HepG2 (cell line): ENCODE data around the gene ACSBG1. TPM values are rescaled to one million over a fixed set of nuclear protein-coding genes. Genes with fewer than 3 reads are reported as not detected.

Source experiments
- ATRX ChIP-seq: sonication (generic); formaldehyde crosslinking; IDR thresholded peaks from 2 replicates; pipeline ENCODE4 v1.4.0; 2020; ENCODE audit warnings: missing genetic modification reagents, borderline replicate concordance
- BCL3 ChIP-seq: sonication (generic); formaldehyde crosslinking; IDR thresholded peaks from 2 replicates; pipeline ENCODE4 v1.5.1; 2020; ENCODE audit warnings: mild to moderate bottlenecking, missing genetic modification reagents, moderate library complexity
- CBX1 ChIP-seq: IDR thresholded peaks from one replicate; pipeline ENCODE4 v1.6.1; 2016; ENCODE audit warnings: antibody characterized with exemption, low read depth
- DMAP1 ChIP-seq: IDR thresholded peaks from 2 replicates; pipeline ENCODE4 v1.6.1; 2016
- EED ChIP-seq: sonication (generic); formaldehyde crosslinking; IDR thresholded peaks from 2 replicates; pipeline ENCODE4 v1.5.0; 2020; ENCODE audit warnings: mild to moderate bottlenecking, missing genetic modification reagents
- IRF2 ChIP-seq: IDR thresholded peaks from 2 replicates; pipeline ENCODE4 v1.6.1; 2018; ENCODE audit warnings: missing genetic modification reagents, missing compliant biosample characterization
- NONO ChIP-seq, 2 experiments: fragments of 450-650 bp in 1 of 2; sonication (generic) in 1 of 2; formaldehyde crosslinking in 1 of 2; IDR thresholded peaks in 1 of 2; conservative IDR thresholded peaks in 1 of 2; 2 replicates each; pipeline versions ENCODE4 v1.6.1 to v1.8.0; 2017 to 2022; ENCODE audit warnings: mild to moderate bottlenecking in 1 of 2, missing genetic modification reagents in 1 of 2, moderate library complexity in 1 of 2
- NR0B2 ChIP-seq: sonication (generic); formaldehyde crosslinking; IDR thresholded peaks from 2 replicates; pipeline ENCODE4 v1.4.0; 2020; ENCODE audit warnings: mild to moderate bottlenecking, missing genetic modification reagents
- PHF20 ChIP-seq: sonication (generic); formaldehyde crosslinking; IDR thresholded peaks from 2 replicates; pipeline ENCODE4 v1.5.0; 2020; ENCODE audit warnings: mild to moderate bottlenecking, missing genetic modification reagents
- RELA ChIP-seq: sonication (generic); formaldehyde crosslinking; IDR thresholded peaks from 2 replicates; pipeline ENCODE4 v1.4.0; 2020; ENCODE audit warnings: missing genetic modification reagents
- YY1 ChIP-seq: IDR thresholded peaks from 2 replicates; pipeline ENCODE4 v1.6.1; 2011; ENCODE audit warnings: low read length, low read depth, moderate library complexity, mild to moderate bottlenecking; ENCODE audit not compliant: insufficient read depth, insufficient replicate concordance
- ZNF10 ChIP-seq: sonication (generic); formaldehyde crosslinking; IDR thresholded peaks from 2 replicates; pipeline ENCODE4 v1.4.0; 2020; ENCODE audit warnings: mild to moderate bottlenecking, low read depth, missing genetic modification reagents, borderline replicate concordance
- ZNF264 ChIP-seq: sonication (generic); formaldehyde crosslinking; IDR thresholded peaks from 2 replicates; pipeline ENCODE4 v1.4.0; 2020; ENCODE audit warnings: missing genetic modification reagents
- polyA plus RNA-seq, 8 experiments: library from polyadenylated mRNA; depleted of rRNA in 3 of 8; stranded (reverse) in 7 of 8; unstranded in 1 of 8; fragments of >200 nt; fragmentation: Illumina TruSeq in 4 of 8; extraction: Trizol in 4 of 8; gene quantifications; 2 replicates each; pipeline versions ENCODE4 v1.2.1 to v1.2.3, GENCODE V29; 2011 to 2016; ENCODE audit warnings: low read depth in 4 of 8, missing spikeins in 1 of 8, mixed read lengths in 1 of 8; ENCODE audit not compliant: insufficient read depth in 1 of 8
- total RNA-seq, 5 experiments: library from RNA; depleted of rRNA; stranded (reverse); fragments of >200 nt; fragmentation: Illumina TruSeq; extraction: Trizol; gene quantifications; 2 replicates each; pipeline ENCODE4 v1.2.3, GENCODE V29; 2016; ENCODE audit warnings: low read depth in 1 of 5
- TF ChIP-seq, protein P1 (sequence below): sonication (generic); formaldehyde crosslinking; IDR thresholded peaks from 2 replicates; pipeline ENCODE4 v1.8.1; 2023; ENCODE audit warnings: mild to moderate bottlenecking, missing genetic modification reagents
- TF ChIP-seq, protein P2 (sequence below): sonication (generic); formaldehyde crosslinking; IDR thresholded peaks from 2 replicates; pipeline ENCODE4 v1.4.0; 2020; ENCODE audit warnings: missing genetic modification reagents
- TF ChIP-seq, protein P3 (sequence below): sonication (generic); formaldehyde crosslinking; IDR thresholded peaks from 2 replicates; pipeline ENCODE4 v1.4.0; 2020; ENCODE audit warnings: missing genetic modification reagents
- TF ChIP-seq, protein P4 (sequence below): fragments of 450-650 bp; IDR thresholded peaks from 2 replicates; pipeline ENCODE4 v1.6.1; 2017

Gene ACSBG1
- total and polyA plus RNA-seq, 2 of the 13 experiments (the other 11 are each of a cell fraction or from before 2014, with no cell fraction given) = 0.35 to 0.81 TPM

- TF ChIP-seq, protein P1, sequence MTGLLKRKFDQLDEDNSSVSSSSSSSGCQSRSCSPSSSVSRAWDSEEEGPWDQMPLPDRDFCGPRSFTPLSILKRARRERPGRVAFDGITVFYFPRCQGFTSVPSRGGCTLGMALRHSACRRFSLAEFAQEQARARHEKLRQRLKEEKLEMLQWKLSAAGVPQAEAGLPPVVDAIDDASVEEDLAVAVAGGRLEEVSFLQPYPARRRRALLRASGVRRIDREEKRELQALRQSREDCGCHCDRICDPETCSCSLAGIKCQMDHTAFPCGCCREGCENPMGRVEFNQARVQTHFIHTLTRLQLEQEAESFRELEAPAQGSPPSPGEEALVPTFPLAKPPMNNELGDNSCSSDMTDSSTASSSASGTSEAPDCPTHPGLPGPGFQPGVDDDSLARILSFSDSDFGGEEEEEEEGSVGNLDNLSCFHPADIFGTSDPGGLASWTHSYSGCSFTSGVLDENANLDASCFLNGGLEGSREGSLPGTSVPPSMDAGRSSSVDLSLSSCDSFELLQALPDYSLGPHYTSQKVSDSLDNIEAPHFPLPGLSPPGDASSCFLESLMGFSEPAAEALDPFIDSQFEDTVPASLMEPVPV (CRISPR knock-in tag) = peak; percentile 82; the same call in 1 of the 2 replicates
- TF ChIP-seq PHF20 (CRISPR knock-in tag) (peak; percentile 78), DMAP1 (CRISPR knock-in tag) (peak; percentile 61; the same call in 1 of the 2 replicates), YY1 (peak; percentile 29), NR0B2 (CRISPR knock-in tag) (0 out of 2 replicates have a peak, but pooled peaks have one; percentile 51), NONO (IDR thresholded peaks at IDR 0.05) (no peak), NONO (CRISPR knock-in tag; conservative IDR thresholded peaks at IDR 0.05) (peak; percentile 56; the same call in 1 of the 2 replicates), EED (0 out of 2 replicates have a peak, but pooled peaks have one; percentile 15), RELA (CRISPR knock-in tag) (no peak), ZNF264 (CRISPR knock-in tag) (0 out of 2 replicates have a peak, but pooled peaks have one; percentile 41), ZNF10 (CRISPR knock-in tag) (no peak), IRF2 (CRISPR knock-in tag) (no peak), BCL3 (CRISPR knock-in tag) (peak; percentile 86), CBX1 (peak; percentile 48), ATRX (CRISPR knock-in tag) (no peak)
- TF ChIP-seq, protein P2, sequence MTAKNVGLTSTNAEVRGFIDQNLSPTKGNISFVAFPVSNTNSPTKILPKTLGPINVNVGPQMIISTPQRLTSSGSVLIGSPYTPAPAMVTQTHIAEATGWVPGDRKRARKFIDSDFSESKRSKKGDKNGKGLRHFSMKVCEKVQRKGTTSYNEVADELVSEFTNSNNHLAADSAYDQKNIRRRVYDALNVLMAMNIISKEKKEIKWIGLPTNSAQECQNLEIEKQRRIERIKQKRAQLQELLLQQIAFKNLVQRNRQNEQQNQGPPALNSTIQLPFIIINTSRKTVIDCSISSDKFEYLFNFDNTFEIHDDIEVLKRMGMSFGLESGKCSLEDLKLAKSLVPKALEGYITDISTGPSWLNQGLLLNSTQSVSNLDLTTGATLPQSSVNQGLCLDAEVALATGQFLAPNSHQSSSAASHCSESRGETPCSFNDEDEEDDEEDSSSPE (CRISPR knock-in tag) = peak; percentile 48; the same call in 1 of the 2 replicates
- TF ChIP-seq, protein P3, sequence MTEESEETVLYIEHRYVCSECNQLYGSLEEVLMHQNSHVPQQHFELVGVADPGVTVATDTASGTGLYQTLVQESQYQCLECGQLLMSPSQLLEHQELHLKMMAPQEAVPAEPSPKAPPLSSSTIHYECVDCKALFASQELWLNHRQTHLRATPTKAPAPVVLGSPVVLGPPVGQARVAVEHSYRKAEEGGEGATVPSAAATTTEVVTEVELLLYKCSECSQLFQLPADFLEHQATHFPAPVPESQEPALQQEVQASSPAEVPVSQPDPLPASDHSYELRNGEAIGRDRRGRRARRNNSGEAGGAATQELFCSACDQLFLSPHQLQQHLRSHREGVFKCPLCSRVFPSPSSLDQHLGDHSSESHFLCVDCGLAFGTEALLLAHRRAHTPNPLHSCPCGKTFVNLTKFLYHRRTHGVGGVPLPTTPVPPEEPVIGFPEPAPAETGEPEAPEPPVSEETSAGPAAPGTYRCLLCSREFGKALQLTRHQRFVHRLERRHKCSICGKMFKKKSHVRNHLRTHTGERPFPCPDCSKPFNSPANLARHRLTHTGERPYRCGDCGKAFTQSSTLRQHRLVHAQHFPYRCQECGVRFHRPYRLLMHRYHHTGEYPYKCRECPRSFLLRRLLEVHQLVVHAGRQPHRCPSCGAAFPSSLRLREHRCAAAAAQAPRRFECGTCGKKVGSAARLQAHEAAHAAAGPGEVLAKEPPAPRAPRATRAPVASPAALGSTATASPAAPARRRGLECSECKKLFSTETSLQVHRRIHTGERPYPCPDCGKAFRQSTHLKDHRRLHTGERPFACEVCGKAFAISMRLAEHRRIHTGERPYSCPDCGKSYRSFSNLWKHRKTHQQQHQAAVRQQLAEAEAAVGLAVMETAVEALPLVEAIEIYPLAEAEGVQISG (CRISPR knock-in tag) = peak; percentile 79
- TF ChIP-seq, protein P4, sequence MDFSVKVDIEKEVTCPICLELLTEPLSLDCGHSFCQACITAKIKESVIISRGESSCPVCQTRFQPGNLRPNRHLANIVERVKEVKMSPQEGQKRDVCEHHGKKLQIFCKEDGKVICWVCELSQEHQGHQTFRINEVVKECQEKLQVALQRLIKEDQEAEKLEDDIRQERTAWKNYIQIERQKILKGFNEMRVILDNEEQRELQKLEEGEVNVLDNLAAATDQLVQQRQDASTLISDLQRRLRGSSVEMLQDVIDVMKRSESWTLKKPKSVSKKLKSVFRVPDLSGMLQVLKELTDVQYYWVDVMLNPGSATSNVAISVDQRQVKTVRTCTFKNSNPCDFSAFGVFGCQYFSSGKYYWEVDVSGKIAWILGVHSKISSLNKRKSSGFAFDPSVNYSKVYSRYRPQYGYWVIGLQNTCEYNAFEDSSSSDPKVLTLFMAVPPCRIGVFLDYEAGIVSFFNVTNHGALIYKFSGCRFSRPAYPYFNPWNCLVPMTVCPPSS = no peak
These were observed 102.9 kb downstream of the ACSBG1 start, which contains the start of gene CIB2 (continued) for GRCh38 chr15:78131295-78132061.
